ENCODE data around the gene ARSB.

DNA sequence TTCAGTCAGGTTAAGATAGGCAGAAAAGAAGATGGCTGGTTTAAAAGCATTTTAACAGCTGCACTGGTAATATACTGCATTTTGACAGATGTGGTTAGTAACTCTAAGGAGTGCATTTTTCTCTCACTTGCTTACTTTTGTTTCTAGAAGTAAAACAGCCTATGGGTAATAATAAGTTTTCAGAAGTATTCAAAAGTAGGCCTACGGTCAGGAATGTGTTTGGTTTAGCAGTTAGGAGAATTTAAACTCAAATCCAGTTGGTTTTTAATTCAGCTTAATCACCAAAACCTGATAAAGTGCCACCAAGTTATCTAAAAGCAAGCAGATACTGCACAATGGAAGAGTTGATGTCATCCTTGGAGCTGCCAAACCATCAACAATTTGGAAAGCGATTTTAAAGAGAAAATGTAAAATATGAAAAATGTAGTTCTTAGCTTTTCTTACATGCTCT is 160.3 kb downstream of the ARSB start:
- TF ChIP-seq EZH2 (IDR thresholded peaks at IDR 0.05; ENCODE audit: insufficient read depth, poor library complexity, severe bottlenecking) = no peak
- TF ChIP-seq EZH2phosphoT487 (IDR thresholded peaks at IDR 0.05; ENCODE audit: insufficient read depth, low read depth) = no peak
